Kidney glomerular epithelial cell (primary cell): ENCODE data around the gene CSTF3.
"Not testable (repeated sequence)": the region's sequence is repeated elsewhere in the genome, so short reads cannot be mapped to it uniquely, and the experiment has no call there.

Experiments
- DNase-seq: peaks from one replicate; lab custom pipeline; 2025; lab: John Stamatoyannopoulos, UW

CSTF3 gene

GRCh38 chr11:33160587-33160986 lies 693 bp downstream of the CSTF3 start:
- DNase-seq, result no peak

- DNase-seq, result peak; percentile 35
These were observed 1.1 kb downstream of the CSTF3 start for GRCh38 chr11:33160136-33160535.

- DNase-seq, result not testable (repeated sequence)
These were observed 1.9 kb downstream of the CSTF3 start for GRCh38 chr11:33159378-33159867.

GRCh38 chr11:33158596-33159275 lies 2.5 kb downstream of the CSTF3 start:
- no peak for DNase-seq

GRCh38 chr11:33157103-33158027 lies 3.9 kb downstream of the CSTF3 start:
- DNase-seq, result no peak

- DNase-seq, result no peak
These were observed 9.9 kb downstream of the CSTF3 start for GRCh38 chr11:33151399-33151798.

- DNase-seq, result peak; percentile 47
These were observed 13.7 kb downstream of the CSTF3 start for GRCh38 chr11:33147559-33147958.

- no peak for DNase-seq
These were observed 25.4 kb downstream of the CSTF3 start for GRCh38 chr11:33135768-33136443.

GRCh38 chr11:33135216-33135615 lies 26.1 kb downstream of the CSTF3 start:
- DNase-seq, result no peak

GRCh38 chr11:33134276-33134675 lies 27.0 kb downstream of the CSTF3 start:
- no peak for DNase-seq

- no peak for DNase-seq
These were observed 27.5 kb downstream of the CSTF3 start for GRCh38 chr11:33133761-33134160.

- DNase-seq, result no peak
These were observed 28.8 kb downstream of the CSTF3 start for GRCh38 chr11:33132510-33132909.

- no peak for DNase-seq
These were observed 32.5 kb downstream of the CSTF3 start for GRCh38 chr11:33128739-33129138.

- no peak for DNase-seq
These were observed 35.7 kb downstream of the CSTF3 start for GRCh38 chr11:33125611-33126010.

GRCh38 chr11:33125025-33125424 lies 36.3 kb downstream of the CSTF3 start:
- no peak for DNase-seq

- not testable (repeated sequence) for DNase-seq
These were observed 38.6 kb downstream of the CSTF3 start for GRCh38 chr11:33122696-33123095.

GRCh38 chr11:33116535-33116934 lies 44.7 kb downstream of the CSTF3 start:
- peak; percentile 52 for DNase-seq

GRCh38 chr11:33110083-33110482 lies 51.2 kb downstream of the CSTF3 start:
- DNase-seq, result no peak

- DNase-seq, result no peak
These were observed 51.9 kb downstream of the CSTF3 start for GRCh38 chr11:33109294-33109895.

GRCh38 chr11:33103836-33104235 lies 57.4 kb downstream of the CSTF3 start:
- DNase-seq, result no peak

- DNase-seq, result no peak
These were observed 67.1 kb downstream of the CSTF3 start for GRCh38 chr11:33094157-33094556.

GRCh38 chr11:33089776-33090175 lies 71.5 kb downstream of the CSTF3 start:
- peak; percentile 12 for DNase-seq
